Keratinocyte (primary cell): Measurements from ENCODE around the gene COG5.

Experiments
- CTCF ChIP-seq, 3 experiments: IDR thresholded peaks in 1 of 3; conservative IDR thresholded peaks in 1 of 3; optimal IDR thresholded peaks in 1 of 3; 2 replicates in 2 of 3; 3 replicates in 1 of 3; pipeline versions ENCODE3 to v1.5.1; 2011; ENCODE audit warnings: low read length in 3 of 3, mild to moderate bottlenecking in 3 of 3, moderate library complexity in 2 of 3, control low read depth in 1 of 3, inconsistent platforms in 1 of 3; ENCODE audit not compliant: insufficient read depth in 2 of 3; ENCODE audit errors: extremely low read depth in 1 of 3
- EZH2 ChIP-seq: IDR thresholded peaks from one replicate; pipeline ENCODE4 v1.6.1; 2012; ENCODE audit warnings: inconsistent platforms, mild to moderate bottlenecking, low read length, moderate library complexity

- TF ChIP-seq CTCF (optimal IDR thresholded peaks at IDR 0.05 in 1 of 3, IDR thresholded peaks at IDR 0.05 in 1 of 3, conservative IDR thresholded peaks at IDR 0.05 in 1 of 3; ENCODE audit: extremely low read depth in 1 of 3, insufficient read depth in 2 of 3, low read length in 3 of 3) (no peak), EZH2 (no peak)
These were observed 219.4 kb downstream of the COG5 start for GRCh38 chr7:107344286-107344685.
